Measurements from ENCODE around the gene SLC9A7. TPM values are rescaled to one million over a fixed set of nuclear protein-coding genes. Genes with fewer than 3 reads are reported as not detected.

The SLC9A7 gene
- total RNA-seq, 1 donor from 2014 or later: 30.6 TPM

Small RNA genes within 50 kb of the gene (small RNA-seq; reads per million reads assigned to genes)
- not detected for gene RF00017

Other genes starting within 250 kb of the SLC9A7 start
- gene ZNF674, start 213.7 kb downstream of the SLC9A7 start, total RNA-seq: 14.3 TPM
- gene CHST7, start 185.4 kb downstream of the SLC9A7 start, total RNA-seq: 6.5 TPM
- gene RP2, start 77.9 kb upstream of the SLC9A7 start, total RNA-seq: 20.8 TPM
- 10.2 TPM for gene JADE3, start 153.3 kb upstream of the SLC9A7 start, total RNA-seq